A549 (cell line): ENCODE data around the gene PACS2.

ENCODE experiments used
- CEBPB ChIP-seq, 2 experiments: fragments of >200 bp in 1 of 2; sonication (Bioruptor Twin) in 1 of 2; formaldehyde crosslinking in 1 of 2; IDR thresholded peaks; 2 replicates each; pipeline ENCODE4 v1.6.1; 2012 to 2016
- CTCF ChIP-seq: fragments of >200 bp; sonication (Bioruptor Twin); formaldehyde crosslinking; IDR thresholded peaks from 3 replicates; pipeline ENCODE4 v1.5.1; 2016
- E2F6 ChIP-seq: IDR thresholded peaks from 2 replicates; pipeline ENCODE4 v1.6.1; 2012; ENCODE audit warnings: low read depth, borderline replicate concordance
- EHMT2 ChIP-seq: fragments of 200-600 bp; sonication (generic); IDR thresholded peaks from 2 replicates; pipeline ENCODE4 v1.6.1; 2016; ENCODE audit warnings: antibody characterized with exemption, low read depth, mild to moderate bottlenecking, moderate library complexity
- HDAC2 ChIP-seq: fragments of 200-600 bp; sonication (generic); IDR thresholded peaks from 2 replicates; pipeline ENCODE4 v1.6.1; 2016
- PBX3 ChIP-seq: IDR thresholded peaks from 2 replicates; pipeline ENCODE4 v1.6.1; 2012
- POLR2A ChIP-seq: IDR thresholded peaks from 2 replicates; pipeline ENCODE4 v1.6.1; 2012; ENCODE audit warnings: mild to moderate bottlenecking, low read length
- RCOR1 ChIP-seq: fragments of 150-350 bp; IDR thresholded peaks from 2 replicates; pipeline ENCODE4 v1.6.1; 2014; ENCODE audit warnings: antibody characterized with exemption, low read length, low read depth
- REST ChIP-seq: fragments of 200-600 bp; sonication (generic); IDR thresholded peaks from 2 replicates; pipeline ENCODE4 v1.6.1; 2016; ENCODE audit warnings: antibody characterized with exemption, mild to moderate bottlenecking, moderate library complexity
- SREBF2 ChIP-seq: fragments of 450-650 bp; IDR thresholded peaks from 2 replicates; pipeline ENCODE4 v1.6.1; 2014; ENCODE audit warnings: mild to moderate bottlenecking, moderate library complexity

- TF ChIP-seq POLR2A (no peak), CTCF (no peak), REST (no peak), CEBPB (IDR thresholded peaks at IDR 0.05) (no peak), E2F6 (no peak), HDAC2 (no peak), SREBF2 (no peak), PBX3 (no peak), EHMT2 (no peak), RCOR1 (no peak)
These were observed 7.4 kb upstream of the PACS2 start for GRCh38 chr14:105307052-105307727.
